ENCODE data around the gene EDDM3A.

The EDDM3A gene

GRCh38 chr14:20789230-20789813 is 43.6 kb downstream of the EDDM3A start:
- DNase-seq (ENCODE audit: low spot score): no peak

GRCh38 chr14:20790464-20791116 is 44.9 kb downstream of the EDDM3A start:
- DNase-seq (ENCODE audit: low spot score): no peak

- no peak for DNase-seq (ENCODE audit: low spot score)
Observed at GRCh38 chr14:20791187-20791586, 45.5 kb downstream of the EDDM3A start.

DNA sequence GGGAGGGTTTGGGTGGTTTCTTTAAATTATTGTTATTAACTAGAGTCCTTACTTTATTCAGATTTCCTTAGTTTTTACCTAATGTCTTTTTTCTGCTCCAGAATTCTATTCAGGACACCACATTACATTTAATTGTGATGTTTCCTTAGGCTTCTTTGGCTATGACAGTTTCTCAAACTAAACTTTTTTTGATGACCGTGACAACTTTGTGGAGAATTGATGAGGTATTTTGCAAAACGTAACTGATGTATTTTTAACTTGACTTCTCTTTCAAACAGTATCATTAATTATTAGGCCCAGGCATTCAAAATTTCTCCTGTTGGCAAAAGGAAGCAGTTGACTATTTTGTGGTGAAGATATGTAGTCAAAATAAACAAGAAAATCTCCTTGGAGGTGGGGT is 45.9 kb downstream of the EDDM3A start:
- no peak for DNase-seq (ENCODE audit: low spot score)

DNA sequence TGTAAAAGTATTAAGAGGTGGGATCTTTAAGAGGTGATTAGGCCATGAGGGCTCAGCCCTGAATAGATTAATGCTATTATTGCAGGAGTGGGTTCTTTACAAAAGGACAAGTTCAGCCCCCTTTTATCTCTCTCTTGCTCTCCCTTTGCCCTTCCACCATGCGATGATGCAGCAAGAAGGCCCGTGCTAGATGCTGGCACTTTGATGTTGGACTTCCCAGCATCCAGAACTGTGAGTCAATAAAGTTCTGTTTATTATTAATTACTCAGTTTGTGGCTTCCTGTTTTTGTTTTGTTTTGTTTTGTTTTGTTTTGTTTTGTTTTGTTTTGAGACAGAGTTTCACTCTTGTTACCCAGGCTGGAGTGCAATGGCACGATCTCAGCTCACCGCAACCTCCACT is 46.9 kb downstream of the EDDM3A start:
- DNase-seq (ENCODE audit: low spot score): no peak

DNA sequence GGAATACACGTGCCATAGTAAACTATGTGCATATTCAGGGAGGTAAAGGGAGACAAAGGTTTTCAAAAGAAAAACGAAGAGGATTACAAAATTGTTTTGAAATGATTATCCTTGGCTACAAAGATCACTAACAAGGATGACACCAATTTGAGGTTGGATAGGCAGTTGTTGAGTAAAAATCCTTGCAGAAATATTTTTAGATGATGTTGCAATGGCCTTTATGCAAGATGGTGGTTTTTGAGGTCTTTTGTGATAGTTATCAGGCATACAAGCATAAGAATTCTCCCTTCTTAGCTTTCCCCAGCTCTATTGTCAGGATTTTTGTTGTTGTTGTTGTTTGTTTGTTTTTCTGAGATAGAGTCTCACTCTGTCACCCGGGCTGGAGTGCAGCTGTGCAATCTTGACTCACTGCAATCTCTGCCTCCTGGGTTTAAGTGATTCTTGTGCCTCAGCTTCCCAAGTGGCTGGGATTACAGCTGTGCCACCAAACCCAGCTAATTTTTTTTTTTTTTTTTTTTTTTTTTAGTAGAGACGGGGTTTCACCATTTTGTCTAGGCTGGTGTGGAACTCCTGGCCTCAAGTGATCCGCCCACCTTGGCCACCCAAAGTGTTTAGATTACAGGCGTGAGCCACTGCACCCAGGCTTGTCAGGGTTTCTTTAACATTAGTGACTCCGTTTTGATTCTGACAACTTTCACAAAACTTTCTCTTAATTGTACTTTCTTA is 49.1 kb downstream of the EDDM3A start:
- no peak for DNase-seq (ENCODE audit: low spot score)

- DNase-seq (ENCODE audit: low spot score): no peak
Observed at GRCh38 chr14:20797164-20797563, 51.5 kb downstream of the EDDM3A start.
